BE2C (cell line): ENCODE results near the gene SLC4A7.

ENCODE experiments used
- DNase-seq: peaks from one replicate; pipeline ENCODE4 v3.0.0-alpha.2; 2020
- H3K27me3 ChIP-seq: fragments of 250-450 bp; sonication (Bioruptor Pico); 2 replicates; pipeline ENCODE4 v1.5.1; 2020; ENCODE audit warnings: mild to moderate bottlenecking
- H3K36me3 ChIP-seq: fragments of 250-450 bp; sonication (Bioruptor Pico); 2 replicates; pipeline ENCODE4 v1.5.1; 2020; ENCODE audit warnings: mild to moderate bottlenecking
- H3K4me1 ChIP-seq: fragments of 250-450 bp; sonication (Bioruptor Pico); 2 replicates; pipeline ENCODE4 v1.5.1; 2020
- H3K4me3 ChIP-seq: 2 replicates; pipeline ENCODE4 v1.5.1; 2011; ENCODE audit warnings: low read depth, low read length
- H3K9me3 ChIP-seq: fragments of 250-450 bp; sonication (Bioruptor Pico); 2 replicates; pipeline ENCODE4 v1.5.1; 2020
- TF ChIP-seq, protein P1 (sequence below): IDR thresholded peaks from 2 replicates; pipeline ENCODE4 v1.5.1; 2012; ENCODE audit warnings: mild to moderate bottlenecking, low read depth, low read length

The SLC4A7 gene

DNA sequence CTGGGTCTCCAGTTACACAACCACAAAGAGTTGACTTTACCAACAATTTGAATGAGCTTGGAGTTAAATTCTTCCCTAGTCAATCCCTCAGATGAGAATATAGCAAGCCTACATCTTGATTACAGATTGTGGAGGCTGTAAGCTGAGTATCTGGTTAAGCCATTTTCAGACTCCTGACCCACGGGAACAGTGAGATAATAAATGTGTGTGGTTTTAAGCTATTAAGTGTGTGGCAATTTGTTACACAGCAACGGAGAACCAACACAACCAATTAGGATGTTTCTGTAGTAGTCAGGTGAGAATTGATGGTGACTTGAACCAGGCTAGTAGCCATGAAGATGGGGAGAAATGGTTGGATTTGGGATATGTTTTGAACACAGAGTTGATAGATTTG lies 37.7 kb upstream of the SLC4A7 start:
- Histone ChIP-seq H3K4me1 (no peaks in the 10 kb centered on the region), H3K27me3 (no peaks in the 10 kb centered on the region), H3K9me3 (no peaks in the 10 kb centered on the region), H3K4me3 (no peak overlapping the region), H3K36me3 (no peaks in the 10 kb centered on the region)
- TF ChIP-seq, protein P1, sequence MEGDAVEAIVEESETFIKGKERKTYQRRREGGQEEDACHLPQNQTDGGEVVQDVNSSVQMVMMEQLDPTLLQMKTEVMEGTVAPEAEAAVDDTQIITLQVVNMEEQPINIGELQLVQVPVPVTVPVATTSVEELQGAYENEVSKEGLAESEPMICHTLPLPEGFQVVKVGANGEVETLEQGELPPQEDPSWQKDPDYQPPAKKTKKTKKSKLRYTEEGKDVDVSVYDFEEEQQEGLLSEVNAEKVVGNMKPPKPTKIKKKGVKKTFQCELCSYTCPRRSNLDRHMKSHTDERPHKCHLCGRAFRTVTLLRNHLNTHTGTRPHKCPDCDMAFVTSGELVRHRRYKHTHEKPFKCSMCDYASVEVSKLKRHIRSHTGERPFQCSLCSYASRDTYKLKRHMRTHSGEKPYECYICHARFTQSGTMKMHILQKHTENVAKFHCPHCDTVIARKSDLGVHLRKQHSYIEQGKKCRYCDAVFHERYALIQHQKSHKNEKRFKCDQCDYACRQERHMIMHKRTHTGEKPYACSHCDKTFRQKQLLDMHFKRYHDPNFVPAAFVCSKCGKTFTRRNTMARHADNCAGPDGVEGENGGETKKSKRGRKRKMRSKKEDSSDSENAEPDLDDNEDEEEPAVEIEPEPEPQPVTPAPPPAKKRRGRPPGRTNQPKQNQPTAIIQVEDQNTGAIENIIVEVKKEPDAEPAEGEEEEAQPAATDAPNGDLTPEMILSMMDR: no peak
- no peak for DNase-seq

DNA sequence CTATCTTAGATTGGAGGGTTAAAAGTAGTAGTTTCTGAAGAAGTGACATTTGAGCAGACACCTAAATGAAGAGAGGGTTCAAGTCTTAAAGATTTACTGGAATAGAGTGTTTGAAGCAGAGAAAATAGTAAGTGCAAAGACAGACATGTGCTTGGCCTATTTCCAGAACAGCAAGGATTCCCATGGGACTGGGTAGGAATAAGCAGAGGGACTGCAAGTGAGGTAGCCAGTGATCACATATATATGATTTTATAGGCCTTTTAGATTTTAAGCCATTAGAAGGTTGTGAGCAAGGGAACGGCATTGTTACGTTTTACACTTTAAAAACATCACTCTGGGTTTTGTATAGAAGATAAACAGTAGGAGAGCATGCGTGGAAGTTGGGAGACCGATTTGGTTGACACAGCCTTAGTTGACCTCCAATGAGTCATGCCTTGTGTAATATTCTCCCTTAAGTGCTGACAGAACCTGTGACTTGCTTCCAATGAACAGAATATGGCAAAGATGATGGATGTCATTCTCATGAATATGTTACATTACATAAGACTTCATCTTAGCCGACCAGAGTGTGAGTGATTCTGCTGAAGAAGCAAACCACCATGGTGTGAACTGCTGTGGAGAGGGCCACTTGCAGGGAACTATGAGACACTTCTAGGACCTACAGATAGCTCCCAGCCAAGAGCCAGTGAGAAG lies 37.1 kb upstream of the SLC4A7 start:
- Histone ChIP-seq H3K9me3 (no peaks in the 10 kb centered on the region), H3K36me3 (no peaks in the 10 kb centered on the region), H3K27me3 (no peaks in the 10 kb centered on the region), H3K4me3 (no peak overlapping the region), H3K4me1 (no peaks in the 10 kb centered on the region)
- TF ChIP-seq, protein P1: no peak
- DNase-seq: peak; percentile 11

DNA sequence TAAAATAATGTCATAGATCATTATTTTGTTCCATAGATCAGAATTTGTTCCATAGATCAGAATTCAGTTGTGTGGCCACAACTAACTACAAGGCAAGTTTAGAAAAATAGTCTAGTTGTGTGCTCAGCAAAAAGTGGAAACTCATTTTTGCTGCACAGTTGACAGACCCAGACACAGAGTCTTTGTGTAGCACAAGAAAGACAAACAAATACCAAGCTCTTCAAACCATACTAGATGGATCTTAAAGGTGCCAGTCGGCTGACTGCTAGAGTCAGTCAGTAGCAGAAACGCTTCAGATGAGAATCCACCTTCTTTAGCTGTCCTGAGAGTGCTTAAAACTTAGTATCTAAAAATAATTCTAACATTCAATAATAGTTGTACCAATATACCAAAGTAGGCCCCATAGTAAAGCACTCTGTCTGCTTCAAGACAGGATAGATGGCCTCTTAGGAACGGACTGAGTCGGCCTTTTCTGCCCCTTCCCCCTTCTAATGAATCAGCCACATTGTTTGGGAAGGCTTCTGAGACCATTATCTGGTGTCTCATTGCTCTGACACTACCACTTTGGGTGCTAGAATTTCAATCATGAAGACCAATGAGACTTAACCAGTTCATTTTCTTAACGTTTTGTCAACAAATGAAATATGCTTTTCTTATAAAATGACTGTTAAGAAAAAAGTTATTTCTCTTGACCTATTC lies 27.7 kb upstream of the SLC4A7 start:
- no peak for DNase-seq
- no peak overlapping the region for H3K4me3 ChIP-seq
- no peaks in the 10 kb centered on the region for H3K9me3 ChIP-seq
- TF ChIP-seq, protein P1: no peak
- H3K27me3 ChIP-seq: no peaks in the 10 kb centered on the region
- no peaks in the 10 kb centered on the region for H3K4me1 ChIP-seq
- no peaks in the 10 kb centered on the region for H3K36me3 ChIP-seq

DNA sequence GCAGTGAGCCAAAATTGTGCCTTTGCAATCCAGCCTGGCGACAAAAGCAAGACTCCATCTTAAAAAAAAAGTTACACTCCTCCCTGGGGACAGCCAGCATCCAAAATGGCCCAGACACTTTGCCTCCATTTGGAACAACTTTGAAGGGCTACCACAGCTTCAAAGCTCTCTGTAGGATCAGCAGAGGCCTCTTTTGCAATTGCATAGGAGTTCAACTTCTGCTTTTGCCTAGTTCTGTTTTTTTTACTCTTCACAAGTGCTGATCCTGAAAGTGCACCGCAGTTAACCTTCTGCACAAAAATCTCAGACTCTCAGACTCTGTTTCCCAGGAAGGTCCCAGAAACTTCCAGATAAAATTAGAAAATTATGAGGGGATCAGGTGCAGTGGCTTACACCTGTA lies 25.2 kb upstream of the SLC4A7 start:
- Histone ChIP-seq H3K36me3 (no peaks in the 10 kb centered on the region), H3K27me3 (no peaks in the 10 kb centered on the region), H3K4me3 (no peak overlapping the region), H3K4me1 (no peaks in the 10 kb centered on the region), H3K9me3 (no peaks in the 10 kb centered on the region)
- TF ChIP-seq, protein P1: no peak
- DNase-seq: no peak

DNA sequence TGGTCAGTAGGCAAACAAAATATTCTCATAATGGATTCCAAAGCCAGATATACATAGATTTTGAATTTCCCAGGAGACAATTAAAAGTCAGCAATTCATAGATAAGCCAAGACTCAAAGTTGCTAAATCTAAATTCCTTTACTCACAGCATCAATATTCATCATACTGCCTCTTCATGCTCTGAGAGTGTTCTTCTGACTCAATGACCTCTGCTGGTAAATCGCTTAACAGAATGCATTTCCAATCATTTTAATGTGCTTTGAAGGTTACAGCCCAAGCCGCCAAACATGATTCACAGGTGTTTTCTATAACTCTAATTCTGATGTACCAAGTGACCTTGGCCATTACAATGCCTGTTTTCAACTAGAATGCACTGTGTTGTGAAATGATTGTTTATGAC lies 24.2 kb upstream of the SLC4A7 start:
- Histone ChIP-seq H3K27me3 (no peaks in the 10 kb centered on the region), H3K36me3 (no peaks in the 10 kb centered on the region), H3K9me3 (no peaks in the 10 kb centered on the region), H3K4me1 (no peaks in the 10 kb centered on the region), H3K4me3 (no peak overlapping the region)
- DNase-seq: no peak
- TF ChIP-seq, protein P1: no peak
